ENCODE measurements around the gene DOCK9. TPM values are rescaled to one million over a fixed set of nuclear protein-coding genes. Genes with fewer than 3 reads are reported as not detected.

DOCK9 gene
- total RNA-seq, 1 donor from 2014 or later: 45.9 TPM

DNA sequence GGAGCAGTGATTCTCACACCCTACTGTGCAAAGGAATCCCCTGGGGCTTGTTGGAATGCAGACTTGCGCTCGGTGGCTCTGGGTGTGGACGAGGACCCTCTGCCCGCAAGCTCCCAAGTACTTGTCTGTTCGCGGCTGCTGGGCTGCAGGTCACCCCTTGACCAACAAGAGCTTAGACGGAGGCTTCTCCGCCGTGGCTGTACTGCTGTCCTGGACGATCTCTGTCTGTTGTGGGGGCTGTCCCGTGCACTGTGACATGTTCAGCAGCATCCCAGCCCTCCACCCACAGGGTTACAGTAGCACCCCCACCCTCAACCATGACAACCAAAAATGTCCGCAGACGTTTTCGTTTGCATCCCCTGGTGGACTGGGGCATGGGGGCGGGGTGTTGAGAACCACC, 202.5 kb downstream of the DOCK9 start:
- no peak for DNase-seq (ENCODE audit: low spot score)
- Mint-ChIP-seq H3K27me3 (ENCODE audit: low read depth) (no peaks in the 10 kb centered on the region), H3K4me3 (ENCODE audit: unreplicated experiment) (no peak overlapping the region), H3K9me3 (ENCODE audit: low read depth) (no peaks in the 10 kb centered on the region), H3K4me1 (ENCODE audit: low read depth) (peaks cover 7% of the 10 kb centered on the region), H3K36me3 (ENCODE audit: low read depth) (no peaks in the 10 kb centered on the region), H3K27ac (ENCODE audit: unreplicated experiment) (no peak overlapping the region)
- TF ChIP-seq, protein P1, sequence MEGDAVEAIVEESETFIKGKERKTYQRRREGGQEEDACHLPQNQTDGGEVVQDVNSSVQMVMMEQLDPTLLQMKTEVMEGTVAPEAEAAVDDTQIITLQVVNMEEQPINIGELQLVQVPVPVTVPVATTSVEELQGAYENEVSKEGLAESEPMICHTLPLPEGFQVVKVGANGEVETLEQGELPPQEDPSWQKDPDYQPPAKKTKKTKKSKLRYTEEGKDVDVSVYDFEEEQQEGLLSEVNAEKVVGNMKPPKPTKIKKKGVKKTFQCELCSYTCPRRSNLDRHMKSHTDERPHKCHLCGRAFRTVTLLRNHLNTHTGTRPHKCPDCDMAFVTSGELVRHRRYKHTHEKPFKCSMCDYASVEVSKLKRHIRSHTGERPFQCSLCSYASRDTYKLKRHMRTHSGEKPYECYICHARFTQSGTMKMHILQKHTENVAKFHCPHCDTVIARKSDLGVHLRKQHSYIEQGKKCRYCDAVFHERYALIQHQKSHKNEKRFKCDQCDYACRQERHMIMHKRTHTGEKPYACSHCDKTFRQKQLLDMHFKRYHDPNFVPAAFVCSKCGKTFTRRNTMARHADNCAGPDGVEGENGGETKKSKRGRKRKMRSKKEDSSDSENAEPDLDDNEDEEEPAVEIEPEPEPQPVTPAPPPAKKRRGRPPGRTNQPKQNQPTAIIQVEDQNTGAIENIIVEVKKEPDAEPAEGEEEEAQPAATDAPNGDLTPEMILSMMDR (IDR thresholded peaks at IDR 0.05): no peak

DNA sequence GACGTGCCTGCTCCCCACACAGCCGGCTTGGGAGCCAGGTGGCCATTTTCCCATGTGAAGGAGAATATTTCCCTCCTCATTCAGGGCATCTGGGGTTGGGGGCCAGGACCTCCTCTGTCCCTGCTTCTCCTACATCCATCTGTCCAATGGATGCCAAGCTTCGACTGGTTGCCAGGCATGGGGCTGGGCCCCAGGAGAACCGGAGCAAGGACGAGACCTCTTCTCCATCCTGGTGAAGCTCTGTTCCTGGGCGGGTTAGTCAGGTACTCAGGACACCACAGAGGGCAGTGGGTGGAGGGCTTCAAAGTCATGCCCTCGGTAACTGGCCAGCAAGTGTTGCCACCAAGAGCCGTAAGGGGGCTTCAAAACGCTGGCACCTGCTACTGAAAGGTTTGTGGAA, 203.1 kb downstream of the DOCK9 start:
- TF ChIP-seq, protein P1 (IDR thresholded peaks at IDR 0.05): no peak
- Mint-ChIP-seq H3K4me1 (ENCODE audit: low read depth) (peaks cover 7% of the 10 kb centered on the region), H3K27ac (ENCODE audit: unreplicated experiment) (no peak overlapping the region)

DNA sequence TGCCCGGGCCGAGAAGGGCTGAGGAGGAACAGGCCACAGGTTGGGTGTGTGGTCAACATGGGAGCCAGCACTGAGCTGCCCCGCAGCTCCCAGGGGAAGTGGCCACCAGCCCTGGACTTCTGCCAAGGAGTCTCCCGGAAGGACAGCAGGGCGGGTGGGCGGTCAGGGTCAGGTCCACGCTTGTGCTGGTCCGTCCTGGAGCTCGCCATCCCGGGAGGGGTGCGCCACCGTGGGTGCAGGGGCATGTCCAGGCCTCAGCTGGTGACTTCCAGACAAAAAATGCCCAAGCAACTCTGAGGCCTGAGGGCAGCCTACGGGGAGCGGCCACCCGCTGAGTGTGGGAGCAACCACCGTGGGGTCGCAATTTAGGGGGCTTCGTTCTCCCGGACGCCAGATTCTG, 203.9 kb downstream of the DOCK9 start:
- Mint-ChIP-seq H3K27ac (ENCODE audit: unreplicated experiment) (no peak overlapping the region), H3K9me3 (ENCODE audit: low read depth) (no peaks in the 10 kb centered on the region), H3K4me3 (ENCODE audit: unreplicated experiment) (no peak overlapping the region), H3K4me1 (ENCODE audit: low read depth) (peaks cover 7% of the 10 kb centered on the region), H3K36me3 (ENCODE audit: low read depth) (no peaks in the 10 kb centered on the region), H3K27me3 (ENCODE audit: low read depth) (peaks cover 6% of the 10 kb centered on the region)
- DNase-seq (ENCODE audit: low spot score): no peak
- TF ChIP-seq, protein P1 (IDR thresholded peaks at IDR 0.05): no peak

More for the DNA sequence above, 203.1 kb downstream of the DOCK9 start:
- DNase-seq (ENCODE audit: low spot score): no peak
- H3K27me3 Mint-ChIP-seq (ENCODE audit: low read depth): no peaks in the 10 kb centered on the region
- no peaks in the 10 kb centered on the region for H3K36me3 Mint-ChIP-seq (ENCODE audit: low read depth)
- H3K9me3 Mint-ChIP-seq (ENCODE audit: low read depth): no peaks in the 10 kb centered on the region
- no peak overlapping the region for H3K4me3 Mint-ChIP-seq (ENCODE audit: unreplicated experiment)

DNA sequence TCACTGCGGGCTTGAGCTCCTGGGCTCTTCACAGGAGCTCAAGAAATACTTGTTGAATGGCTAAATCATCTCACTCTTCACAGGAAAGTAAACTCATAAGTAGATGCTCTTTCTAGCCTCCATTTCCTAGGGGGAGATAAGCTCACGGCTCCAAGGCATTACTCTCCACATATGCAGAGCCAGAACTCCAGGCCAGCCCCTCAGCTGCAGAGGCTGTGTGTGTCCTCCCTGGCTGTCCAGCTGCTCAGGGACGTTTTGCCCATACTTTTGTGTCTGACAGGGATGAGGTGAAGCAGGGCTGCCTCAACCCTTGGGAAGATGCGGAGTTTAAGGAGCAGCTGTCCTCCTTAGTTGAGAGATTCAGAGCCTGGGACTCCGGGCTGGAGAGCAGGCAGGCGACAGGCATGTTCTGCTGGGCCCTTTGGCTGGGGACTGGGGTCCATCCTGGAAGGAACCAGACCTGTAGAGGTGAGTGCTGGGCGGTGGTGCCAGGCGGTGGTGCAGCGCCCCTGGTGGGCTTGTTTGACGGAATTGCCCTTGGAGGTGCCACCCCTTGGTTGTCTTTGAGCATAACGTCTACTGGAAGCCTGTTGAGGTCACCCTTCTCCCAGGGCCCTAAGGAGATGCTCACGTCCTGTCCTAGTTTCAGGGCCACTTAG, 204.9 kb downstream of the DOCK9 start:
- no peak for DNase-seq (ENCODE audit: low spot score)
- H3K4me3 Mint-ChIP-seq (ENCODE audit: unreplicated experiment): no peak overlapping the region
- H3K27me3 Mint-ChIP-seq (ENCODE audit: low read depth): peaks cover 6% of the 10 kb centered on the region
- no peaks in the 10 kb centered on the region for H3K9me3 Mint-ChIP-seq (ENCODE audit: low read depth)
- H3K4me1 Mint-ChIP-seq (ENCODE audit: low read depth): peaks cover 7% of the 10 kb centered on the region
- TF ChIP-seq, protein P1 (IDR thresholded peaks at IDR 0.05): no peak
- H3K27ac Mint-ChIP-seq (ENCODE audit: unreplicated experiment): no peak overlapping the region
- no peaks in the 10 kb centered on the region for H3K36me3 Mint-ChIP-seq (ENCODE audit: low read depth)

DNA sequence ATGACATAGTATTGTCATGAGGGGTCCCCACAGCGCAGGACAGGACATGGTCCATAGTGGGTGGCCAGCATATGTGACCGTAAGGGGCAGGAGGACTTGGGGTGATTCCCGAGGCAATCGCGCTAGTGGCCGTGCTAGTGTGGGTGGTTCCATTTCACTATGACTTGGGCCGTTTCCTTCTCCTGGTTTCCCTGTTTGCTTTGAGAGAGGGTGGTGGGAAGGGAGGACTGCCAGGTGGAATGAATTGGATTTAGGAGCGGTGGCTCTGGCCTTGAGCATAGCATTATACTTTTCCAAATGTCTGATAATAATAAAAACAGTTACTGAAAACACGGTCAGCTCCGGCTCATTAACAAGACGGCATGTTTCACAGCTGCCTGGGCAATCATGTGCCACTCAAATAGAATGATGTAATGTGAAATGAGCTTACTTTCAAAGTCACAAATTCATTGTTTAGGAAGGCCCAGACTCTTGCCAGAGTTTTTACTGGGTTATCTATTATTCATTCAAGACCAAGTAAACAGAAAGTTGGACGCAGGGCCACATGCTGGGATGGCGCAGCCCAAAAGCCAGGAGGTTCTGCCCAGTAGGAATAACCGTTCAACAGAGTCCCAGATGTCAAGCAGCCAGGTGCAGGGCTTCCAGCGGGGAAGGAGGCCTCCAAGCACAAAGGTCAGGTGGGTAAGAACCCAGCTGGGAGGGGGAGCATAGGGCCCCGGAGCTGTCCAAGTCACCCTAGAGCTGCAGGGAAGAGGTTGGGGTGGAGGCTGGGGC, 205.8 kb downstream of the DOCK9 start:
- DNase-seq (ENCODE audit: low spot score): no peak
- H3K36me3 Mint-ChIP-seq (ENCODE audit: low read depth): no peaks in the 10 kb centered on the region
- no peak overlapping the region for H3K27ac Mint-ChIP-seq (ENCODE audit: unreplicated experiment)
- no peak overlapping the region for H3K4me3 Mint-ChIP-seq (ENCODE audit: unreplicated experiment)
- H3K4me1 Mint-ChIP-seq (ENCODE audit: low read depth): peaks cover 7% of the 10 kb centered on the region
- peaks cover 6% of the 10 kb centered on the region for H3K27me3 Mint-ChIP-seq (ENCODE audit: low read depth)
- TF ChIP-seq, protein P1 (IDR thresholded peaks at IDR 0.05): no peak
- H3K9me3 Mint-ChIP-seq (ENCODE audit: low read depth): no peaks in the 10 kb centered on the region
